ENCODE measurements around the gene ZFP62.

GRCh38 chr5:180874804-180875582, 13.9 kb upstream of the ZFP62 start:
- TF ChIP-seq CTCF (IDR thresholded peaks at IDR 0.05; ENCODE audit: insufficient read depth, low read depth, low read length) (no peak), EZH2 (IDR thresholded peaks at IDR 0.05; ENCODE audit: insufficient read depth, low read length) (no peak)

Measured in astrocyte (in vitro differentiated cells and primary cell).